Measurements from ENCODE around the gene LMF1.

- TF ChIP-seq CTCF (IDR thresholded peaks at IDR 0.05) (no peak), ZFX (IDR thresholded peaks at IDR 0.05; ENCODE audit: borderline replicate concordance) (no peak)
These were observed 127.8 kb downstream of the LMF1 start for GRCh38 chr16:842711-843560.
